ENCODE data around the gene DHRS13. TPM values are rescaled to one million over a fixed set of nuclear protein-coding genes. Genes with fewer than 3 reads are reported as not detected.
"Not testable (repeated sequence)": the region's sequence is repeated elsewhere in the genome, so short reads cannot be mapped to it uniquely, and the experiment has no call there.

The DHRS13 gene
- total RNA-seq, 2 experiments from 2014 or later = 28.4 to 29.2 TPM

GRCh38 chr17:28937044-28937729 is 34.3 kb upstream of the DHRS13 start:
- H3K4me2 ChIP-seq (ENCODE audit: low read length) = no peak overlapping the region
- intact Hi-C loops (cut with micrococcal nuclease; ENCODE audit: unreplicated experiment) = no loop called here
- H3K9me2 ChIP-seq (ENCODE audit: insufficient read depth, low read length) = no peaks in the 10 kb centered on the region
- no peak overlapping the region for H3K27ac ChIP-seq (ENCODE audit: low read depth, low read length, poor library complexity, severe bottlenecking)
- peaks cover 86% of the 10 kb centered on the region for H3K79me2 ChIP-seq (ENCODE audit: insufficient read depth, low read depth, low read length)
- no peak for DNase-seq (ENCODE audit: low spot score)
- H3K4me1 ChIP-seq (ENCODE audit: insufficient read depth, low read length, poor library complexity, severe bottlenecking) = peaks cover 5% of the 10 kb centered on the region
- peaks cover 15% of the 10 kb centered on the region for H4K20me1 ChIP-seq (ENCODE audit: insufficient read depth, low read length)
- no peak for TF ChIP-seq EZH2phosphoT487 (IDR thresholded peaks at IDR 0.05; ENCODE audit: borderline replicate concordance, low read depth, low read length)
- no peak for TF ChIP-seq CTCF (conservative IDR thresholded peaks at IDR 0.05; ENCODE audit: low read length)
- H3K36me3 ChIP-seq (ENCODE audit: insufficient read depth, low read length) = peaks cover 94% of the 10 kb centered on the region
- POLR2A ChIA-PET = interaction anchor here (0.6 kb wide), 1 partner anchor 163 kb away, joined by 5 read pairs; no protein-coding TSS in a partner anchor
- CTCF ChIA-PET (ENCODE audit: unreplicated experiment) = interaction anchor here (0.5 kb wide), 1 partner anchor 35 kb away, joined by 3 read pairs; no protein-coding TSS in a partner anchor
- H3K4me3 ChIP-seq (ENCODE audit: low read depth, low read length, poor library complexity, severe bottlenecking) = no peak overlapping the region
- H3K9me3 ChIP-seq (ENCODE audit: low read length) = no peaks in the 10 kb centered on the region
- no TSS peak for BruUV-seq (replicated peaks)
- H2AFZ ChIP-seq (ENCODE audit: low read length) = no peak overlapping the region

- no TSS peak for BruUV-seq (replicated peaks)
- Histone ChIP-seq H2AFZ (ENCODE audit: low read length) (no peak overlapping the region), H4K20me1 (ENCODE audit: insufficient read depth, low read length) (peaks cover 15% of the 10 kb centered on the region), H3K9me3 (ENCODE audit: low read length) (no peaks in the 10 kb centered on the region), H3K9me2 (ENCODE audit: insufficient read depth, low read length) (no peaks in the 10 kb centered on the region), H3K27ac (ENCODE audit: low read depth, low read length, poor library complexity, severe bottlenecking) (no peak overlapping the region), H3K4me2 (ENCODE audit: low read length) (no peak overlapping the region), H3K4me1 (ENCODE audit: insufficient read depth, low read length, poor library complexity, severe bottlenecking) (peaks cover 5% of the 10 kb centered on the region), H3K4me3 (ENCODE audit: low read depth, low read length, poor library complexity, severe bottlenecking) (no peak overlapping the region), H3K36me3 (ENCODE audit: insufficient read depth, low read length) (peaks cover 90% of the 10 kb centered on the region), H3K79me2 (ENCODE audit: insufficient read depth, low read depth, low read length) (peaks cover 83% of the 10 kb centered on the region)
- intact Hi-C loops (cut with micrococcal nuclease; ENCODE audit: unreplicated experiment) = no loop called here
- ChIA-PET CTCF (ENCODE audit: unreplicated experiment) (no interaction called here), POLR2A (interaction anchor here (1.1 kb wide), 1 partner anchor 16 kb away, joined by 3 read pairs; the partner anchor contains the start of gene PHF12)
- TF ChIP-seq EZH2phosphoT487 (IDR thresholded peaks at IDR 0.05; ENCODE audit: borderline replicate concordance, low read depth, low read length) (no peak), CTCF (conservative IDR thresholded peaks at IDR 0.05; ENCODE audit: low read length) (no peak)
- no peak for DNase-seq (ENCODE audit: low spot score)
Observed at GRCh38 chr17:28935744-28936460, 33.0 kb upstream of the DHRS13 start.

GRCh38 chr17:28934508-28934907 is 31.6 kb upstream of the DHRS13 start:
- H3K36me3 ChIP-seq (ENCODE audit: insufficient read depth, low read length) = peaks cover 90% of the 10 kb centered on the region
- H2AFZ ChIP-seq (ENCODE audit: low read length); H3K27ac ChIP-seq (ENCODE audit: low read depth, low read length, poor library complexity, severe bottlenecking); H3K4me3 ChIP-seq (ENCODE audit: low read depth, low read length, poor library complexity, severe bottlenecking); CTCF ChIA-PET (ENCODE audit: unreplicated experiment); H3K9me3 ChIP-seq (ENCODE audit: low read length); BruUV-seq (replicated peaks); intact Hi-C loops (cut with micrococcal nuclease; ENCODE audit: unreplicated experiment); H3K9me2 ChIP-seq (ENCODE audit: insufficient read depth, low read length); H3K4me1 ChIP-seq (ENCODE audit: insufficient read depth, low read length, poor library complexity, severe bottlenecking); H3K4me2 ChIP-seq (ENCODE audit: low read length); POLR2A ChIA-PET; DNase-seq (ENCODE audit: low spot score): not testable (repeated sequence)
- peaks cover 15% of the 10 kb centered on the region; the same call in 1 of the 2 replicates for H4K20me1 ChIP-seq (ENCODE audit: insufficient read depth, low read length)
- peaks cover 73% of the 10 kb centered on the region for H3K79me2 ChIP-seq (ENCODE audit: insufficient read depth, low read depth, low read length)
